Stimulated activated CD8-positive, alpha-beta memory T cell treated with anti-CD3 and anti-CD28 coated beads, Interleukin-12 subunit alpha, Interleukin-12 subunit beta, amount 100 ng/mL, for 24 hours (primary cell): Measurements from ENCODE around the gene GRID1.

ENCODE experiments used
- DNase-seq: peaks from one replicate; pipeline ENCODE4 v3.0.0-alpha.2; 2020; ENCODE audit errors: extremely low read depth

The GRID1 gene

GRCh38 chr10:85600026-85600743 is 766.4 kb downstream of the GRID1 start:
- DNase-seq: no peak

- no peak for DNase-seq
Measured at GRCh38 chr10:85599081-85599480, 767.5 kb downstream of the GRID1 start.

- DNase-seq: no peak
Measured at GRCh38 chr10:85598646-85599045, 767.9 kb downstream of the GRID1 start.

GRCh38 chr10:85597006-85597405 is 769.6 kb downstream of the GRID1 start:
- no peak for DNase-seq

GRCh38 chr10:85596389-85596788 is 770.2 kb downstream of the GRID1 start:
- no peak for DNase-seq

- DNase-seq: no peak
Measured at GRCh38 chr10:85594239-85594638, 772.4 kb downstream of the GRID1 start.

GRCh38 chr10:85593226-85593772 is 773.3 kb downstream of the GRID1 start:
- no peak for DNase-seq

- DNase-seq: no peak
Measured at GRCh38 chr10:85581371-85581770, 785.2 kb downstream of the GRID1 start.

- no peak for DNase-seq
Measured at GRCh38 chr10:85580585-85580984, 786.0 kb downstream of the GRID1 start.

- DNase-seq: no peak
Measured at GRCh38 chr10:85578860-85579259, 787.7 kb downstream of the GRID1 start.

- no peak for DNase-seq
Measured at GRCh38 chr10:85575441-85575840, 791.2 kb downstream of the GRID1 start.

- DNase-seq: no peak
Measured at GRCh38 chr10:85570871-85571270, 795.7 kb downstream of the GRID1 start.

GRCh38 chr10:85565381-85565780 is 801.2 kb downstream of the GRID1 start:
- no peak for DNase-seq

- DNase-seq: no peak
Measured at GRCh38 chr10:85558533-85558932, 808.1 kb downstream of the GRID1 start.

- DNase-seq: no peak
Measured at GRCh38 chr10:85557706-85558105, 808.9 kb downstream of the GRID1 start.

- DNase-seq: no peak
Measured at GRCh38 chr10:85557077-85557476, 809.5 kb downstream of the GRID1 start.
